Activated CD4-positive, alpha-beta T cell treated with anti-CD3 and anti-CD28 coated beads, Interleukin-2, amount 50 U/mL, for 1 hour (primary cell): ENCODE data around the gene UGT1A9.

Experiments used
- DNase-seq: peaks from one replicate; pipeline ENCODE4 v3.0.0-alpha.2; 2020

UGT1A9 gene

DNA sequence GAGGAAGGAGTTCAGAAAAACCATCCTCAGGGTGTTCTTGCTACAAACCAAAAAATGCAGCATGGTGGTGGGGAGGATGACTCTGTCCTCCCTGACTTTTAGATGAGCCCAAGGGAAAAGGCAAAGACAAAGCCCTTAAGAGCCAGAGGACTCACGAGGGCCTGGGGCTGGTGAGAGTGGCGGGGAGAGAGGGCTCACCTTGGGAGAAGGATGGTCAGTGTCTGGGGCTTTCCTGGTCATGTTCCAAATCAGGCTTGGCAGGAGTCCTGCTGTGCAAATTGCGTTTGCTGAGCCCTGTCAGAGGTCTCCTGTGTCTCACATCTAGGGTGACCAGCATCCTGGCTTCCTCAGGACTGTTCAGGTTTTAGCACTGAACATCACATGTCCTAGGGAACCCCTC is 93.1 kb downstream of the UGT1A9 start:
- no peak for DNase-seq

DNA sequence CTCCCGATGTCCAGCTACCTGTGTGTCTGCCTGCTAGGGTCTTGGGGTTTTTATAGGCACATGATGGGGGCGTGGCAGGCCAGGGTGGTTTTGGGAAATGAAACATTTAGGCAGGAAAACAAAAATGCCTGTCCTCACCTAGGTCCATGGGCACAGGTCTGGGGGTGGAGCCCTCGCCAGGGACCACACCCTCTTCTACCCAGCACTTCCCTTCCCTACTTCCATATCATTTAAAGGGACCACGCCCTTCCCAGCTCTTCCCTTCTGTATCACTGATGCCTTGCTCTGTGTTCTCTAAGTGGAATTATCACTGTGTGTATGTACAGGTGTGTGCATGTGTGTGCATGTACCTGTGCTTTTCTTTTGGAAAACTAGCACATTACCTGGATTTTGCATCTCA is 94.7 kb downstream of the UGT1A9 start:
- DNase-seq = no peak

DNA sequence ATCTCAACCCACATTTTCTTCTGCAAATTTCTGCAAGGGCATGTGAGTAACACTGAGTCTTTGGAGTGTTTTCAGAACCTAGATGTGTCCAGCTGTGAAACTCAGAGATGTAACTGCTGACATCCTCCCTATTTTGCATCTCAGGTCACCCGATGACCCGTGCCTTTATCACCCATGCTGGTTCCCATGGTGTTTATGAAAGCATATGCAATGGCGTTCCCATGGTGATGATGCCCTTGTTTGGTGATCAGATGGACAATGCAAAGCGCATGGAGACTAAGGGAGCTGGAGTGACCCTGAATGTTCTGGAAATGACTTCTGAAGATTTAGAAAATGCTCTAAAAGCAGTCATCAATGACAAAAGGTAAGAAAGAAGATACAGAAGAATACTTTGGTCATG is 96.4 kb downstream of the UGT1A9 start:
- no peak for DNase-seq

DNA sequence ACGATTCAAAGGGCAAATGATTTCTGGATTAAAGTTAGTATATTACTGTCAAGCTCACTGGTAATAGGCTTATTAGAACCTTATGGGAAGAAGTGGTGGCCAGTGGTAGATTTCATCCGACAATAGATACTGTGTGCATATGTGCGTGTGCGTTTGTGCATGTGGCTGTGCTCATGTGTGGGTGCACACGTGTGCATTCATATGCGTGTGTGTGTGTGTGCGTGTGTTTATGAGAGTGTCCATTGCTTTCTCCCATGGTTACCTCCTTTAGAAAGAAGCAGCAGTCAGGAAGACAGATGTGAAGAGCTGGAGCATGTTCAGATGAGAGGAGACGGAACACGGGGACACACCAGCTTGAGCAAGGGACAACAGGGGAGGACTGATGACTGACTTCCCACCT is 97.6 kb downstream of the UGT1A9 start:
- DNase-seq = no peak

- no peak for DNase-seq
Observed at GRCh38 chr2:233772153-233772552, 100.5 kb downstream of the UGT1A9 start.

- DNase-seq = no peak
Observed at GRCh38 chr2:233772583-233772982, 100.9 kb downstream of the UGT1A9 start.

GRCh38 chr2:233773854-233774253 is 102.2 kb downstream of the UGT1A9 start:
- DNase-seq = no peak

DNA sequence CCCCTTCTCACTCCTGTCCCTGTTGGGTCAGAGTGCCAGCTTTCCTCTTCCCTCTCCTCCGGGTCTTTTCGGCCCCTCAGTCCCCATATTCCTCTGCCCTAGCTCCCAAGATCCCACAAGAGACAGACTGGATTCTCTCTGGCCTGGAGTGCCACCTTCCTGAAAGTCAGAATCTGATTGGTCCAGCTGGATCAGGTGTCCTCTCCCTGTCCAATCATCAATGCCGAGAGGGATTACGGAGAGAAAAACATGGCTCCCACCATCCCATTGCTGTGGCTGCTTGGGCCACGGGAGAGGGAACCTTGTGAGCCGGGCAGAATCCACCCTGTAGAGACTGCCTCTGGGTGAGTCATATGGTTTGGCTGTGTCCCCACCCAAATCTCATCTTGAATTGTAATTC is 103.7 kb downstream of the UGT1A9 start:
- no peak for DNase-seq

DNA sequence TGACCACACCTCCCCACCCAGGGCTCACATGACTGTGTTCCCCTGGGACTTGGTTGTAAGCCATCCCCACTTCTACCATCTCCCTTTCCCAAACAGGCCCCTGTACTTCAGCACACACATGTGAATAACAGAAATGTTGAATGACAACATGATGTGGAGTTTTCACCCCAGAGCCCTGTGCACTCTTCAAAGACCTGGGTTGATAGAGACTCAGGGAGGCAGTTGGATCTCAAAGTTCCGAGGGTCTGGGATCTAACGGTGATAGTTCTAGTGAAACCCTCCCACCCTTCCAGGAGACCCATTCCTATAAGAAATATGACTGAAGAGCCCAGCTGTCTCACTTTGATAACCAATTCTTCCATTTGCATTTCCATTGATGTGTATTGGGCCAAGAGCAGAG is 106.3 kb downstream of the UGT1A9 start, which contains the start of gene MROH2A:
MROH2A (plus strand) TSS at position 301 of the 400 bp plus-strand sequence. CDS start 1,029 bp downstream, outside the sequence.
- no peak for DNase-seq

- DNase-seq = no peak
Observed at GRCh38 chr2:233779722-233780121, 108.0 kb downstream of the UGT1A9 start.

DNA sequence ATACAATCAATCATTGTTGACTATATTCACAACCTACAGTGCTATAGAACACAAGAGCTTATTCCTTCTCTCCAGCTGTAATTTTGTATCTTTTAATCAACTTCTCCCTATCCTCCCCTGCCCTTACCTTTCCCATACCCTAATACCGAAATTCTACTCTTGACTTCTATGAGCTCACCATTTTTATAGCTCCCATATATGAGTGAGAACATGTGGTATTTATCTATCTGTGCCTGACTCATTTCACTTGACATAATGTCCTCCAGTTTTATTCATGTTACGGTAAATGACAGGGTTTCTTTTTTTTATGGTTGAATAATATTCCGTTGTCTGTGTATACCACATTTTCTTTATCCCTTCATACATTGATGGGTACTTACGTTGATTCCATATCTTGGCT is 109.1 kb downstream of the UGT1A9 start:
- no peak for DNase-seq

- no peak for DNase-seq
Observed at GRCh38 chr2:233789554-233789953, 117.9 kb downstream of the UGT1A9 start.

- DNase-seq = no peak
Observed at GRCh38 chr2:233791151-233791882, 119.6 kb downstream of the UGT1A9 start.

- no peak for DNase-seq
Observed at GRCh38 chr2:233791883-233792329, 120.2 kb downstream of the UGT1A9 start.

- no peak for DNase-seq
Observed at GRCh38 chr2:233792720-233793119, 121.0 kb downstream of the UGT1A9 start.

DNA sequence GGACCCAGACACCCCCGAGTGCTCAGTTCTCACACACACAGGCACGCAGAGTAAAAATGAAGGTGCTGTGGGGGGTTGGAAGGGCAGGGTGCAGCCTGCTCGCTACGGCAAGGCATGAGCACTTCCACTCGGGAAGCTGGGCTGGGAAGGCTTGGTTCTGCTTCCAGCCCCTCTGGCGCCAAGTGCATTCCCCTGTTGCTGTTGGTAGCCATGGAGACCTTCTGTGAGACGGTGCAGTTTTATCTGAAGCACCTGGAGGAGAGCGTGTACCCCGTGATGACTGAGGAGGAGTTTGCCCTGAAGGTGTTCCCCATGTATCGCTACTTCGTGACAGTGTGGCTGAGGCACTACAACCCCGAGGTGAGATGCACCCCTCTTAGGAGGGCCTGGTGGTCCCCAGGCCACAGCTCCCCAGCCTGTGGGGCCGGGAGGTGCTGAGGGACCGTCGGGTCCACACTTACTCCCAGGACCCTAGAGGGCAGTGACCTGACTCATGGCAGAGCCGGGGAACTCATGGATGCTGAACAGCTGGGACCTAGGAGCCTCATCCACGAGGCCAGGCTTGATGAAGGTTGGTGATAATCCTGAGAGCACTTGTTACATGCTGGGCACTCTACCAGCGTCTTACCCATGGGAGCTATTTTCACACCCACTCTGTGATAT is 121.9 kb downstream of the UGT1A9 start:
- DNase-seq = no peak

DNA sequence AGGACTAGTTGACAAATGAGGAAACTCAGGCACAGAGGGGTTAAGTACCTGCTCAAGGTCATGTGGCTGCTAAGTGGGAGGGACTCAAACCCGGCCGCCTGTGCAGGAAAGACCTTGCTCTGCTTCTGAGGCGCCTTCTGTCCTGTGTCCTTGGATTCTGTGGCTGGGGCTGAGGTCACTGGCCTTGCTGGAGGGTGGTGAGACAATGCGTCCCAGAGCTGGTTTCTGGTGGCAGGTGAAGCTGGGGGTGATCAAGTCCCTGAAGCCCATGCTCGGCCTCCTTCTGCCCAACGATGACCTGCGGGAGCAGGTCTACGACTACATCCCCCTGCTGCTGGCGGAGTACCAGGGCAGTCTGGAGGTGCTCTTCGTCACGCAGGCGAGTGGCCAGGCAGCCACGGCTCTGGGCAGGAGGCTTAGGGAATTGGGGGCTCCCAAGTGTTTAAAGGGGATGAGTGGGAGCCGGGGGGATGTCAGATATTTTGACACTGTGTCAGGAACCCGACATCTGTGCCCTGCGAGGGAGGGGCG is 122.5 kb downstream of the UGT1A9 start:
- DNase-seq = no peak

GRCh38 chr2:233795735-233796171 is 124.1 kb downstream of the UGT1A9 start:
- DNase-seq = no peak

- DNase-seq = no peak
Observed at GRCh38 chr2:233796254-233796653, 124.6 kb downstream of the UGT1A9 start.

GRCh38 chr2:233798335-233799086 is 126.8 kb downstream of the UGT1A9 start:
- DNase-seq = no peak

GRCh38 chr2:233799087-233799665 is 127.5 kb downstream of the UGT1A9 start:
- DNase-seq = no peak

GRCh38 chr2:233799716-233800115 is 128.0 kb downstream of the UGT1A9 start:
- DNase-seq = no peak

GRCh38 chr2:233800208-233800607 is 128.5 kb downstream of the UGT1A9 start:
- DNase-seq = no peak
